Endometrial microvascular endothelial cells (primary cell): Measurements from ENCODE around the gene ZNF232. TPM values are rescaled to one million over a fixed set of nuclear protein-coding genes. Genes with fewer than 3 reads are reported as not detected.

Experiments
- total RNA-seq: library from RNA; depleted of rRNA; stranded (reverse); fragments of >200 nt; gene quantifications from one replicate; pipeline ENCODE4 v1.2.3, GENCODE V29; 2015; ENCODE audit errors: inconsistent ontology term

The ZNF232 gene
- total RNA-seq, 1 donor from 2014 or later, result 4.9 TPM

Other genes starting within 250 kb of the ZNF232 start
- 0.46 TPM for gene C17orf107, start 212.3 kb downstream of the ZNF232 start, total RNA-seq
- 0.37 TPM for gene CHRNE, start 208.8 kb downstream of the ZNF232 start, total RNA-seq
- not detected for gene GP1BA, start 179.6 kb downstream of the ZNF232 start, total RNA-seq
- gene SLC25A11, start 171.8 kb downstream of the ZNF232 start, total RNA-seq, result 65.9 TPM
- 48.5 TPM for gene RNF167, start 171.6 kb downstream of the ZNF232 start, total RNA-seq
- gene PFN1, start 163.3 kb downstream of the ZNF232 start, total RNA-seq, result 1,657 TPM
- not detected for gene ENO3, start 160.8 kb downstream of the ZNF232 start, total RNA-seq
- gene SPAG7, start 144.1 kb downstream of the ZNF232 start, total RNA-seq, result 52.5 TPM
- 17.6 TPM for gene CAMTA2, start 124.2 kb downstream of the ZNF232 start, total RNA-seq
- 0.09 TPM for gene INCA1, start 114.4 kb downstream of the ZNF232 start, total RNA-seq
- gene KIF1C, start 113.9 kb downstream of the ZNF232 start, total RNA-seq, result 110 TPM
- not detected for gene SLC52A1, start 76.5 kb downstream of the ZNF232 start, total RNA-seq
- 1.9 TPM for gene ZFP3, start 33.4 kb downstream of the ZNF232 start, total RNA-seq
- not detected for gene USP6, start 4.2 kb upstream of the ZNF232 start, total RNA-seq
- gene ZNF594, start 80.0 kb upstream of the ZNF232 start, total RNA-seq, result 2.0 TPM
- gene SCIMP, start 123.0 kb upstream of the ZNF232 start, total RNA-seq, result not detected
- 31.2 TPM for gene RABEP1, start 170.4 kb upstream of the ZNF232 start, total RNA-seq